ENCODE data around the gene ANKRD40CL. TPM values are rescaled to one million over a fixed set of nuclear protein-coding genes. Genes with fewer than 3 reads are reported as not detected.

ANKRD40CL gene, protein sequence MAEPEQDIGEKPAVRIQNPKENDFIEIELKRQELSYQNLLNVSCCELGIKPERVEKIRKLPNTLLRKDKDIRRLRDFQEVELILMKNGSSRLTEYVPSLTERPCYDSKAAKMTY
- total RNA-seq (ENCODE audit: unreplicated experiment): not detected
- long read RNA-seq: 0 reads

DNA sequence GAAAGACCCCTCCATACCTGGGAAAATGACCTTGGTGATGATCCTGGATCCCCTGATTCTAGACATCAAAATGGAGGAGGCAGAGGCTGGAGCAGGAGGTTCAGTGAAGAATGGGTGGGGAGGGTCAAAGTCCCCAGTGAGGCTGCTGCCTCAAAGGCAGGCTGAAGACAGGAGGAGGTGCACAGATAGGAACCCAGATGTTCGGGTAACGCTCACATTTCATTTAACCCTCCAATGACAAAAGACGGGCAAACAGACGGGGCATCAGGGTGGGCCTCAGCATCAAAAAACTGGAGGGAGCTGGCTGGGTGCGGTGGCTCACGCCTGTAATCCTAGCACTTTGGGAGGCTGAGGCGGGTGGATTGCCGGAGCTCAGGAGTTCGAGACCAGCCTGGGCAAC, at the start of gene ANKRD40CL:
TSS of gene ANKRD40CL (minus strand) at position 73 of the 400 bp plus-strand sequence. CDS start 605 bp downstream, outside the sequence.
- peak within 1 kb of the TSS; percentile 33 for H3K27ac Mint-ChIP-seq (ENCODE audit: unreplicated experiment)

DNA sequence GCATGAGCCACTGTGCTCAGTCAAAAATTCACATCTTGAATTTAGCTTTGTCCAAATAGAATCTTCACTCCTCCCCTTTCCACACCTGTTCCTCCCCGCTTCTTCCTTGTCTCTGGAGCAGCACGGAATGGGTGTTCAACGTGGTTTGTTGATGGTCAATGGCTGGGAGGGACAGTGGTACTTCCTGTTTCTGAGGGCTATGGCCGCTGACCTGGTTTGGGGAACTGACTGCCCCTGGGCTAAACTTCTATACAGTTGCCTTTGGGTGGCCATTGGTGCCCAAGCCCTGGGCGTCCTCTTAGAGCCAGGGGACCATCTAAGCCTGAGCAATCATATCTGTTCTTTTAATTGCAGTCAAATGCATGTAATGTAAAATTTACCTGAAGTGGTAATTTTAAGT, 49.0 kb upstream of the ANKRD40CL start:
- peaks cover 4% of the 10 kb centered on the region for H3K27me3 Mint-ChIP-seq (ENCODE audit: unreplicated experiment)
- no peak for DNase-seq
- peaks cover 4% of the 10 kb centered on the region for H3K36me3 Mint-ChIP-seq (ENCODE audit: unreplicated experiment)
- H3K4me1 Mint-ChIP-seq (ENCODE audit: low read depth, unreplicated experiment): peaks cover 8% of the 10 kb centered on the region
- no peak overlapping the region for H3K4me3 Mint-ChIP-seq (ENCODE audit: unreplicated experiment)
- TF ChIP-seq, protein P1, sequence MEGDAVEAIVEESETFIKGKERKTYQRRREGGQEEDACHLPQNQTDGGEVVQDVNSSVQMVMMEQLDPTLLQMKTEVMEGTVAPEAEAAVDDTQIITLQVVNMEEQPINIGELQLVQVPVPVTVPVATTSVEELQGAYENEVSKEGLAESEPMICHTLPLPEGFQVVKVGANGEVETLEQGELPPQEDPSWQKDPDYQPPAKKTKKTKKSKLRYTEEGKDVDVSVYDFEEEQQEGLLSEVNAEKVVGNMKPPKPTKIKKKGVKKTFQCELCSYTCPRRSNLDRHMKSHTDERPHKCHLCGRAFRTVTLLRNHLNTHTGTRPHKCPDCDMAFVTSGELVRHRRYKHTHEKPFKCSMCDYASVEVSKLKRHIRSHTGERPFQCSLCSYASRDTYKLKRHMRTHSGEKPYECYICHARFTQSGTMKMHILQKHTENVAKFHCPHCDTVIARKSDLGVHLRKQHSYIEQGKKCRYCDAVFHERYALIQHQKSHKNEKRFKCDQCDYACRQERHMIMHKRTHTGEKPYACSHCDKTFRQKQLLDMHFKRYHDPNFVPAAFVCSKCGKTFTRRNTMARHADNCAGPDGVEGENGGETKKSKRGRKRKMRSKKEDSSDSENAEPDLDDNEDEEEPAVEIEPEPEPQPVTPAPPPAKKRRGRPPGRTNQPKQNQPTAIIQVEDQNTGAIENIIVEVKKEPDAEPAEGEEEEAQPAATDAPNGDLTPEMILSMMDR (IDR thresholded peaks at IDR 0.05; ENCODE audit: partially characterized antibody, unreplicated experiment): no peak
- no peak overlapping the region for H3K27ac Mint-ChIP-seq (ENCODE audit: unreplicated experiment)
- peaks cover 10% of the 10 kb centered on the region for H3K9me3 Mint-ChIP-seq (ENCODE audit: unreplicated experiment)

More for the DNA sequence above, at the start of gene ANKRD40CL:
- H3K4me1 Mint-ChIP-seq (ENCODE audit: low read depth, unreplicated experiment): peaks cover 25% of the 10 kb centered on the region
- no peaks in the 10 kb centered on the region for H3K27me3 Mint-ChIP-seq (ENCODE audit: unreplicated experiment)
- no peak for DNase-seq
- TF ChIP-seq, protein P1 (IDR thresholded peaks at IDR 0.05; ENCODE audit: partially characterized antibody, unreplicated experiment): no peak
- no peaks in the 10 kb centered on the region for H3K36me3 Mint-ChIP-seq (ENCODE audit: unreplicated experiment)
- H3K4me3 Mint-ChIP-seq (ENCODE audit: unreplicated experiment): no peak within 1 kb of the TSS
- peaks cover 4% of the 10 kb centered on the region for H3K9me3 Mint-ChIP-seq (ENCODE audit: unreplicated experiment)

DNA sequence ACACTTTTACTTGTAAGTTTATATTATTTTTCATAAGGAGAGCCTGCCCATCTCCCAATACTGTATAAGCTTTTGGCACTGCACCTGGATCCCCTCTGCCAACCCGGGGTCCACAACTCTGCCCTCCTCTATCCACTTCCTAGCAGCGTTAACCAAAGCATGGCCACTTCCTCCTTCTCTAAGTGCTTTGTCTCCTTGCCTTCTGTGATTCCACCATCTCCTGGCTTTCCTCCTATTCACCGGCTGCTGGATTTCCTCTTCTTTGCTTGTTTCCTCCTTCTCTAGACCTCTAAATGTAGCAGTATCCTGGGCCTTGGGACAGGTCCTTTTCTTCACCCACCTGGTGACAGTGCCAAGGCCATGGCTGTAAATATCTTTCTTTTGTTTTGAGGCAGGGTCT, 48.1 kb upstream of the ANKRD40CL start:
- no peak for DNase-seq
- Mint-ChIP-seq H3K36me3 (ENCODE audit: unreplicated experiment) (peaks cover 4% of the 10 kb centered on the region), H3K27me3 (ENCODE audit: unreplicated experiment) (peaks cover 4% of the 10 kb centered on the region), H3K9me3 (ENCODE audit: unreplicated experiment) (peaks cover 8% of the 10 kb centered on the region), H3K27ac (ENCODE audit: unreplicated experiment) (no peak overlapping the region), H3K4me1 (ENCODE audit: low read depth, unreplicated experiment) (peaks cover 5% of the 10 kb centered on the region), H3K4me3 (ENCODE audit: unreplicated experiment) (no peak overlapping the region)
- TF ChIP-seq, protein P1 (IDR thresholded peaks at IDR 0.05; ENCODE audit: partially characterized antibody, unreplicated experiment): no peak

DNA sequence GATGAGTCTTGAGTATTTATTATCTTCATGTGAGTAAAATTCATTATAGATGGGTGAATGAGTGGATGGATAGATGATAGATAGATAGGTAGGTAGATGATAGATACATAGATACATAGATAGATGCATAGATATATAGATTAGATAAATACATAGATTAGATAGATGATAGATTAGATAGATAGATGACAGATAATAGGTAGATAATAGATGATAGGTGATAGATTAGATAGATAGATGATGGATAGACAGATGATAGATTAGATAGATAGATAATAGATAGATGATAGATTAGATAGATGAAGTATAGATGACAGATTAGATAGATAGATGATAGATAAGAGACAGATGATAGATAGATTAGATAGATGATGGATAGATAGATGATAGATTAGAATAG, 46.3 kb upstream of the ANKRD40CL start:
- Mint-ChIP-seq H3K36me3 (ENCODE audit: unreplicated experiment) (peaks cover 4% of the 10 kb centered on the region), H3K4me1 (ENCODE audit: low read depth, unreplicated experiment) (peaks cover 5% of the 10 kb centered on the region), H3K4me3 (ENCODE audit: unreplicated experiment) (no peak overlapping the region), H3K9me3 (ENCODE audit: unreplicated experiment) (peaks cover 7% of the 10 kb centered on the region), H3K27ac (ENCODE audit: unreplicated experiment) (no peak overlapping the region), H3K27me3 (ENCODE audit: unreplicated experiment) (peaks cover 5% of the 10 kb centered on the region)
- TF ChIP-seq, protein P1 (IDR thresholded peaks at IDR 0.05; ENCODE audit: partially characterized antibody, unreplicated experiment): no peak
- DNase-seq: no peak

DNA sequence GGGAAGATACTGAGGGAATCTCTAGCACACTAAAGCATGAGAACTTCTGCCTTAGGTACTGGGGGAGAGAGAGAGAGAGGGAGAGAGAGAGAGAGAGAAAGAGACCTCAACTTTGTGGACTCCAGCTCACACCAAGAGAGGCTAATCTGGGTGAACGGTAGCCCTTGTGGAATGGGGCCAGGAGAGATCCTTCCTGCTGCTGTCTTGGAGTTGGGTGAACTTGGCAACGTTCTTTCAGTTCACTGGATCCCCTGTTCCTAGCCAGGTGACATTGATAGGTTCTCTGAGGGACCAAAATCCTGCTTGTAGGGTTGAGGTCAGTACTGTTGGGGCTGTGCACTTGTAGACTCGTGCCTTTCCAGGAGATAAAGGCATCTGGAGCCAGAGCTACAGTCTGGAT, 41.6 kb upstream of the ANKRD40CL start:
- DNase-seq: no peak
- H3K4me3 Mint-ChIP-seq (ENCODE audit: unreplicated experiment): no peak overlapping the region
- TF ChIP-seq, protein P1 (IDR thresholded peaks at IDR 0.05; ENCODE audit: partially characterized antibody, unreplicated experiment): no peak
- peaks cover 2% of the 10 kb centered on the region for H3K36me3 Mint-ChIP-seq (ENCODE audit: unreplicated experiment)
- no peak overlapping the region for H3K27ac Mint-ChIP-seq (ENCODE audit: unreplicated experiment)
- no peaks in the 10 kb centered on the region for H3K4me1 Mint-ChIP-seq (ENCODE audit: low read depth, unreplicated experiment)
- peaks cover 5% of the 10 kb centered on the region for H3K27me3 Mint-ChIP-seq (ENCODE audit: unreplicated experiment)
- H3K9me3 Mint-ChIP-seq (ENCODE audit: unreplicated experiment): peaks cover 4% of the 10 kb centered on the region

All from glutamatergic neuron (in vitro differentiated cells).